CD4-positive, alpha-beta T cell treated with Interleukin-12 subunit alpha and Interleukin-12 subunit beta, for 1 hour (primary cell): ENCODE results near the gene COPS4.
"Not testable (repeated sequence)": the region's sequence is repeated elsewhere in the genome, so short reads cannot be mapped to it uniquely, and the experiment has no call there.

Experiments used
- DNase-seq: peaks from one replicate; pipeline ENCODE4 v3.0.0-alpha.2; 2020

Gene COPS4

GRCh38 chr4:83034630-83035494, at the start of gene COPS4:
TSS of gene COPS4 (plus strand) at chr4:83035183. CDS start at chr4:83035225, 42 bp downstream.
- DNase-seq = peak; percentile 98

- DNase-seq = not testable (repeated sequence)
These were observed 47.5 kb upstream of the COPS4 start for GRCh38 chr4:82987519-82987918.

GRCh38 chr4:82988323-82988832, 46.6 kb upstream of the COPS4 start:
- DNase-seq = no peak

GRCh38 chr4:82989575-82990429, 45.2 kb upstream of the COPS4 start:
- DNase-seq = peak; percentile 38

- DNase-seq = no peak
These were observed 40.1 kb upstream of the COPS4 start for GRCh38 chr4:82994834-82995233.

GRCh38 chr4:82998898-82999297, 36.1 kb upstream of the COPS4 start:
- no peak for DNase-seq

- no peak for DNase-seq
These were observed 32.7 kb upstream of the COPS4 start for GRCh38 chr4:83002329-83002728.

GRCh38 chr4:83003044-83003791, 31.8 kb upstream of the COPS4 start:
- DNase-seq = not testable (repeated sequence)

GRCh38 chr4:83009529-83009928, 25.5 kb upstream of the COPS4 start:
- no peak for DNase-seq

GRCh38 chr4:83010111-83010521, 24.9 kb upstream of the COPS4 start:
- DNase-seq = peak; percentile 27

- peak; percentile 91 for DNase-seq
These were observed 24.3 kb upstream of the COPS4 start, which contains the start of gene LIN54 for GRCh38 chr4:83010522-83011318. TSS of gene LIN54 (minus strand) at chr4:83010823. CDS start at chr4:82984844, 25,979 bp downstream.

- no peak for DNase-seq
These were observed 23.2 kb upstream of the COPS4 start for GRCh38 chr4:83011689-83012199.

GRCh38 chr4:83012200-83012686, 22.7 kb upstream of the COPS4 start:
- DNase-seq = no peak

GRCh38 chr4:83012687-83013419, 22.1 kb upstream of the COPS4 start:
- DNase-seq = peak; percentile 98

- peak; percentile 17 for DNase-seq
These were observed 21.5 kb upstream of the COPS4 start for GRCh38 chr4:83013420-83013867.

GRCh38 chr4:83013902-83014301, 21.1 kb upstream of the COPS4 start:
- DNase-seq = no peak

- no peak for DNase-seq
These were observed 15.0 kb upstream of the COPS4 start for GRCh38 chr4:83019794-83020494.

- no peak for DNase-seq
These were observed 12.1 kb upstream of the COPS4 start for GRCh38 chr4:83022724-83023450.

GRCh38 chr4:83023599-83023998, 11.4 kb upstream of the COPS4 start:
- not testable (repeated sequence) for DNase-seq
